ENCODE data around the gene CAAP1.
"Not testable (repeated sequence)": the region's sequence is repeated elsewhere in the genome, so short reads cannot be mapped to it uniquely, and the experiment has no call there.

CAAP1 gene

DNA sequence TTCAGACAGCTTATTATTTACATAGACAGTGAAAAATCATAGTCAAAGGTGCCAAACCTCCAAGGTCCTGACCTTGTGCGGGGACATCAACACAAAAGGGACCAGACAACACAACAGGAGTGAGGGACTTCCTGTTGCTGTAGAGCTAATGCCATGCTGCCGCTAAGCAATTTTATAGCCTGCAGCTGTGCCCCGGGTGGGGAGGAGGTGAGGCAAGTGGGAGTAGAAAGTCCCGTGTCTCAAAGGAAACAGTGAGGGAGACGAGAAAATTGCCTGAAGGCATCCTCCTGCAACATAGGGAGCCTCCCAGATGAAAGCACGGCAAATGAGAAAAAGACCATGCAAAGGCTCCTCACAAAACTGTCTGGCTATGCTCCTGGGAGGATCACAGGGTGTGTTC, 58.8 kb downstream of the CAAP1 start:
- no peak for DNase-seq (ENCODE audit: low read depth)

DNA sequence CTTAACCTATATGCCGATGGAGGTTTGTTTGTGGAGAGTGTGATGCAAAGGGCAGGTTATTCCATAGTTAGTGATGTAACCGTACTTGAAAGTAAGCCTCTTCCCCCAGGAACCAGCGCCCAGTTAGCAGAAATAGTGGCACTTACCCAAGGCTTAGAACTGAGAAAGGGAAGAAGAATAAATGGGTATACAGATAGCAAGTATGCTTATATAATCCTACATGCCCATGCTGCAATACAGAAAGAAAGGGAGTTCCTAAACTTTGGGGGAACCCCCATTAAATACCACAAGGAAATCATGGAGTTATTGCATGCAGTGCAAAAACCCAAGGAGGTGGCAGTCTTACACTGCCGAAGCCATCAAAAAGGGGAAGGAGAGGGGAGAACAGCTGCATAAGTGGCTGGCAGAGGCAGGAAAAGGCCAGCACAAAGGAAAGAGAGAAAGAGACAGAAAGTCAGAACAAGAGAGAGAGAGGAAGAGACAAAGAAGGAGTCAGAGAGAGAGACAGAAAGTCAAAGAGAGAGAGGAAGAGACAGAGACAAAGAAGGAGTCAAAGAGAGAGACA, 64.1 kb downstream of the CAAP1 start:
- DNase-seq (ENCODE audit: low read depth) = not testable (repeated sequence)

GRCh38 chr9:26814799-26815198, 77.8 kb downstream of the CAAP1 start:
- no peak for DNase-seq (ENCODE audit: low read depth)

- no peak for DNase-seq (ENCODE audit: low read depth)
Observed at GRCh38 chr9:26813247-26813646, 79.4 kb downstream of the CAAP1 start.

DNA sequence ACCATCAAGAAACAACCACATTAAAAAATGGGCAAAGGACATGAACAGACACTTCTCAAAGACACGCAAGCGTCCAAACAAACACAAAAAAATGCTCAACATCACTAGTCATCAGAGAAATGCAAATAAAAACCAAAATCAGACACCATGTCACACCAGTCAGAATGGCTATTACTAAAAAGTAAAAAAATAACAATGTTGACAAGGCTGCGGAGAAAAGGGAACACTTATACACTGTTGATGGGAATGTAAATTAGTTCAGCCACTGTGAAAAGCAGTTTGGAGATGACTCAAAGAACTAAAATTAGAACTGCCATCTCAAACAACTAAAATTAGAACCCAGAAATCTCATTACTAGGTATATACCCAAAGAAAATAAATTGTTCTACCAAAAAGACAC, 80.4 kb downstream of the CAAP1 start:
- no peak for DNase-seq (ENCODE audit: low read depth)

GRCh38 chr9:26811106-26811505, 81.5 kb downstream of the CAAP1 start:
- no peak for DNase-seq (ENCODE audit: low read depth)

- DNase-seq (ENCODE audit: low read depth) = peak; percentile 49
Observed at GRCh38 chr9:26809795-26810194, 82.8 kb downstream of the CAAP1 start.

- no peak for DNase-seq (ENCODE audit: low read depth)
Observed at GRCh38 chr9:26807161-26807560, 85.4 kb downstream of the CAAP1 start.

GRCh38 chr9:26802921-26803320, 89.7 kb downstream of the CAAP1 start:
- DNase-seq (ENCODE audit: low read depth) = no peak

DNA sequence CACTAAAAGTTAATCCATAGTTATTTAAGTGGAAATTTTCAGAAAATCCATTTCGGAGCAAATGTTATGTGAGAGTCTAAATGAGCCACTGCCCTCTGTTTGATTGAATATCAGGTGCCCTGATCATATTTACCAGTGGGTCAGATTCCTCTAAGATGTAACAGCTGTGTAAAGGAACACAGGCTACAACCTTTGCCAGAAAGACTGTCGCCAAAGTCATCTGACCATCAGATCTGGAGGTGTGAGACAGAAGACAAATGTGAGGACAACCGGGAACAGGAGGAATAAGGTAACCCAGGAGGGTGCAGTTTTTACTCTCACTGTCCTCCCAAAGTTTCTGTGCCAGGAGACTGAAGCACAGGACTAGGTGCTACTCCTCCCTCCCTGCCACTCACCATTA, 90.8 kb downstream of the CAAP1 start:
- DNase-seq (ENCODE audit: low read depth) = no peak

DNA sequence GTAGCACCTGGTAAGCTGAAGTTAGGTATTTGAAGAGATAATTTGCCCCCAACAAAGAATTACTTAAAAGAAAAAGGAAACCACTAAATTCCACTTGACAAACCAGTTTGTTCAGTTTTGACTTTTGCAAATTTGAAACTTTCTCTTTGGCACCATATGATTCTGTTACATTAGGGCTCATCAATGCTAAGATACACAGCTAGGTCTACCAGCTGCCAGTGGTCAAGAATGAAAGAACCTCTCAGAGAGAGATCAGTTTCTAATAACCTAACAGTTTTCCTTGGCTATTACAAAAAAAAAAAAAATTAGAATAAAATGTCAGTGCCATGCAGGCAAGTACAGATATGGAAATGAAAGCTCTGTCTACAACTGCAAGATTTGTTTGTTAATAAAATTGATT, 92.3 kb downstream of the CAAP1 start:
- DNase-seq (ENCODE audit: low read depth) = no peak

GRCh38 chr9:26791274-26791673, 101.3 kb downstream of the CAAP1 start:
- no peak for DNase-seq (ENCODE audit: low read depth)

All from fibroblast of gingiva (primary cell).